DMS79 treated with DMSO at 0.1 percent for 48 hours (cell line): ENCODE results near the gene KATNAL1.

Experiments
- DNase-seq: peaks from one replicate; lab custom pipeline; 2025; lab: John Stamatoyannopoulos, UW

KATNAL1 gene

GRCh38 chr13:30307194-30307970, at the start of gene KATNAL1:
KATNAL1 (minus strand) TSS chr13:30307551; CDS start chr13:30283777, 23,774 bp downstream.
- peak; percentile 81 for DNase-seq

DNA sequence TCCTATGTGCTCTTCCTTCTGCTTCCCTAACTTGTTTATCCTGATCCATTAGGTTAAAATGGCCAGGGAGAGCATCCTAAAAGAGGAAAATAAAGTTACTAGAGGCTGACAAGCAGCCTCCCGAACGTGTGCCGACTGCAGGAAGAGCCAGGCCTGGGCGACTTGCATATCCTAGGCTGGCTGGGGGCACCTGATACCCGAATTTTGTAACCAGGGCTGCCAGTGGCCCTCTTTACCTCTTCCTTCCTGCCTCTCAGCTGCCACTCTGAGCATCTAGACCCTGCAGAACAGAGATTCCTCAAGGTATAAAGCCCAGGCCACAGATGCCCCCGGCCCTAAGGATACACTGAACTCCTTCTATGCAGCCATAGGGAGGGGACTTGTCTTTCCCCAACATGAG, 48.5 kb upstream of the KATNAL1 start:
- no peak for DNase-seq

DNA sequence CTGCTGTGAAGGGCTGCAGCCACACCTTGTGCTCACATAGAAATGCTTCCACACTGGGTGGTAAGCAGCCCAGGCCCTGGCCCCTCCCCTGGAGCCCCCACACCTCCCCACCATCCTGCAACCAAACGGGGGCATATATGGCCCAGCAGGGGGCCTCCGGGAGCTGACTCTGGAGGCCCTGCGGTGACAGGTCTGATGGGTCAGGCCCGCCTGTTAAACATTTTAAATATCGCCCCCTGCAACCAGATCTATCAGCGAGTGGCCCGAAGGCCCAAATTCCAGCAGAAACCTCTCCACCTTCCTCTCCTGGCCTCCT, 48.0 kb upstream of the KATNAL1 start:
- no peak for DNase-seq

GRCh38 chr13:30354493-30355383, 47.4 kb upstream of the KATNAL1 start:
- no peak for DNase-seq

- DNase-seq: no peak
Measured at GRCh38 chr13:30353471-30354215, 46.3 kb upstream of the KATNAL1 start.

DNA sequence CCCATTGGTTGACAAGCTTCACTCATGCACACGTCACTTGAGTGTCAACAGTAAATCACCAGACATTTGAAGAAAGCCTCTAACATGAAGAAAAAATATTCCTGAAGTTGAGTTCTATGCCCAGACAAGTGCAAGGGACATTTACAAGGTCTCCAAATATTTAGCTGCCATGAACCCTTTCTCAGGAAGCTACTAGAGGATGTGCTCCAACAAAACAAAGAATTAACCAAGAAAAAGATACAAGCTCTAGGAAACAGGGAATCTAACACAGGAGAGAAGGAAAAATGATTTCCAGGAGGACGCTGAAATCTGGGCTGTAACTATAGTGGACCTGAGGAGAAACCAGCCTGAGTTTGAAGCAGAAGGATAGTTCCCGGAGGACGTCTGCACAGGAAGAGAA, 45.7 kb upstream of the KATNAL1 start:
- no peak for DNase-seq

DNA sequence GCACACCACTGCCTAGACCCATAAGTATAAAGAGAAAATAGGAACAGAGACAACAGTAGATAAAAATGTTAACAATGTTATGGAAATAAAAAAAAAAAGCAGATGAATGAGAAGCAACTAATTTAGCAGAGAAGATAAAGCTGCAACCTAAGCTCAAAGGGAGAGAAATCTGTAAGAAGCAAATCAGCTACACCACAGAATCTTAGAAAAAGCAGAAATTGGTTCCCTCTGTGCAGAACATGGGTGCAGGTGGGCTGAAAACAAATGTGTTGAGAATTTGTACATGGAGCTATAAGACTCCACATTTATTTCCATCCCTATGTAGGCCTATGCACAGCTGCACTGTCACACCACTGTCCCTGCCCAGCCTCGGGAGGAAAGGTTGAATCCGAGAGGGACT, 44.8 kb upstream of the KATNAL1 start:
- DNase-seq: no peak

GRCh38 chr13:30346789-30347167, 39.4 kb upstream of the KATNAL1 start:
- no peak for DNase-seq

GRCh38 chr13:30346153-30346788, 38.9 kb upstream of the KATNAL1 start:
- no peak for DNase-seq

DNA sequence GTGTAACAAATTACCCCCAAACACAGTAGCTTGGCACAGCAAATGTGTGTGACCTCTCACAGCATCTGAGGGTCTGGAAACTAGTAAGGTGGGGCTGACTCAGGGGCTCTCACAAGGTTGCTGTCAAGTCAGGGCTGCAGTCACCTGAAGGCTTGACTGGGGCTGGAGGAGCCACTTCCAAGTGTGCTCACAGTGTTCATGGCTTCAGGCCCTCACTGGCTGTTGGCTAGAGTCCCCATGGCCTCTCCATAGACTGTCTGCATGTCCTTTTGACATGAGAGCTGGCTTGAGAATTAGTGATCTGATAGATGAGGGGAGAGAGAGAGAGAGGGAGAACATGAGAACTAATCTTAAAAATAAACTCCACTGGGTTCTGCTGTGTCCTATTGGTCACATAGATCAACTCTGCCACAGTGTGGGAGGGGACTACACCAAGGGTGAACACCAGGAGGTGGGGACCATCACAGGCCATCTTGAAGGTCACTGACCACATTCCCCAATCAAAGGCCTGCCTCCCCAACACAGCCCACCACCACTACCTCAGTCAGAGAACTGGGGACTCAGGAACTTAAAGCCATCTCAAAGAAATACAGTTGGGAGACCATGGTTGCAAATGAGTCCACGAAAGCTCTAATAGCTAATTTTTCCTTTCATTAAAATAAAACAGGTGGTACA, 38.2 kb upstream of the KATNAL1 start:
- no peak for DNase-seq

GRCh38 chr13:30341815-30342570, 34.6 kb upstream of the KATNAL1 start:
- DNase-seq: peak; percentile 76

DNA sequence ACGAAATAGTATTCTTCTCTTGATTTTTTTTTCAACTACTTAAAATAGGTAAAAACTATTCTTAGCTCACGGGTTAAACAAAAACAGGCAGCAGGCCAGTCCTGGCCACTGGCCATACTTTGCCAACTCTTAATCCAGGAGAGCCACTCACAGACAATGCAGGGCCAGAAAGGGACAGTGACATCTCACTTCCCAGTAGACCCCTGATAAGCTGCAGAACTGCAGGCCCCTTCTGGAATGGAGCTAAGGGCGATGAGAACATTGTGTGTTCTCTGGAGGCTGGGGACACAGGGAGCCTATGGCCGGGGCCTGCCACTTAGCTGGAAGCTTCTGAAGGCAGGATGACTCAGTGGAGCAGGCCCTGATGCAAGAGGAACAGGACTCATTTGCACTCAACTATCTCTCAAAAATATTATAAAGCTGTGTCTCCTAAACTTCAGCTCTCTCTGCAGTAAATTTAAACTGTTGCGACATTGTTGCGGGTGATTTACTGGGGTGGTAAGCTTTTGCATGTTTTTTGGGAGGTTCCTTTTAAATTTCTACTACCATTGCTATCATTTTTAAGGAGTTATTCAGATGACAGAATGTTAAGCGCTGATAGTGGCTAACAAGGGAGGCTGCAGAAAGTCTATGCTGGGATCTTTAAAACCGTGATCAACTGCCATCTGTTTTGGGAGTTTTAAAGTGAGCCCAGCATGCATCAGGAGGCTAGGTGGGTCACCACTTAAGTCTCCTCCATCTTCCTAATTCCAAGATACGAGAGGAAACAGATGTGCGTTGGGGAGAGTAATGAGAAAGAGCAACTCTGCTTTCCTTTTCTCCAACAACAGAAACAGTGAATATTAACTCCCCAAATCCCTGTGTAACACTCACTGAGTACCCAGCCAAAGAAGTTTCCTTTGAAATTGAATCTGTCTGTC, 33.2 kb upstream of the KATNAL1 start:
- no peak for DNase-seq

- DNase-seq: no peak
Measured at GRCh38 chr13:30339738-30340330, 32.5 kb upstream of the KATNAL1 start.

- no peak for DNase-seq
Measured at GRCh38 chr13:30338952-30339351, 31.6 kb upstream of the KATNAL1 start.

DNA sequence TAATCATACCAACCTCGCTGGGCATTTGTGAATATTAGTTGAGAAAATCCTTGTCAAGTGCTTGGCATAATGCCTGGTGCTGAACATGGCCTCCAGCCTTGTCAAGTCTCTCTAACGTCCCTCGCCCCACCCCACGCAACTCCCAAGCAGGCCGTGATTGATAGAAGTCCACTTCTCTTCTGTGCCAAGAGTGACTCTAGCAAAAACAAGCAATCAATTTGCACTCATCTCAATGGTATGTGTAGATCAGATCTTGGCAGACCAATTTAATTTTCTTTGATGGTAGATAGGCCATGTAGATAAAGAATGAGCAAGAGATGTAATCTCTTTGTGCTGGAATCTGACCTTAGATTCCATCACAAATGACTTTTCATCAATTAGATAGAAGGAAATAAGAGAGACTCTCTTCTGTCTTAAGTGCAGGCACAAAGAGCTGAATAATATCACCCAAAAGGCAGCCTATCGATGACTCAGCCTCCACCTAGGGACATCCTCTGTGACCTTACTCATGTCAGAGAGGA, 31.0 kb upstream of the KATNAL1 start:
- no peak for DNase-seq

DNA sequence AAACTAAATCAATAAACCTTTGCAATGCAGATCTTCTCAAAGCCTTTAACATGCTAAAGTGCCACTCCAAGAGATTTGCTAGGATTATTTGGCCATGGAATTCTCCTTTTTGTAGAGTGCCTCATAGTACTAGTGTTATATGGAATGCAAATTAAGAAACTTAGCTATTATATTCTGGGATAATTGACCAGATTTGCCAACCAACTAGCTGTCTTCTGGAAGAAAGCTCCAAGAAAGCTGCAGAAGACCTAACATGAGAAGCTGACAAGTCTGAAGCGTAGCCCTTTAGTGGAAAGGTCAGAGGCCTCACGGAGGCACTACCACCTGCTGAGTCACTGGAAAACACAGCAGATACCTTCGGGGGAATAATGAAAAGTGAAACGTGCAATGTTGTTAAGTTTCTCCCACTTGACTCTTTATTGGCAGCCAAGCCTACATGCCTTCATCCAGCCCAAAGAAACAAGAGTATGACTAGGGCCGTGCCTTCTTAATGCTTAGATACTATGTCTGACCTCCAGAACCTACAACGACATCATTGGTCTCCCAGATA, 29.8 kb upstream of the KATNAL1 start:
- DNase-seq: no peak

GRCh38 chr13:30334663-30335386, 27.5 kb upstream of the KATNAL1 start:
- DNase-seq: no peak

DNA sequence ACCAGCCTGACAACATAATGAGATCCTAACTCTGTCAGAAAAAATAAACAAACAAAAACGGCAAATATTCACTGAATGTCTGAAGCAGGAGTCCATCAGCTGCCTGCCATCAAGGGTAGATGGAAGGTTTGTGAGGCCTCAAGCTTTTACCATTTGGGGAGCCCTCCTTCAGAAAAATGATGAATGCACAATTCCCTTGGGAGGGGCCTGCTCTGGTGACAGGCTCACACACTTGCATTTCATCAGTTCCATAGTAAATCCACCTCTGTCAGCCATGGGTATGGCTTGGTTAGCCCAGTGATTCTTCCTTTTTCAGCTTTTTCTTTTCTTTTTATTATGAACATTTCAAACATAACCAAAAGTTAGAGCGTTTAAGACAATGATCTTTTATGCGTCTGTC, 26.3 kb upstream of the KATNAL1 start:
- no peak for DNase-seq
